Measurements from ENCODE around the gene ADCY3.

The ADCY3 gene

GRCh38 chr2:24819442-24820174 is 100.4 kb downstream of the ADCY3 start:
- no peak for TF ChIP-seq CTCF (IDR thresholded peaks at IDR 0.05; ENCODE audit: low read length, missing control alignments)
- no peak overlapping the region for H3K4me3 ChIP-seq (replicated peaks; ENCODE audit: low read depth, low read length)
- no peak for DNase-seq (ENCODE audit: low read depth)

GRCh38 chr2:24818721-24819167 is 101.3 kb downstream of the ADCY3 start:
- H3K4me3 ChIP-seq (replicated peaks; ENCODE audit: low read depth, low read length) = no peak overlapping the region
- peak; percentile 46 for DNase-seq (ENCODE audit: low read depth)
- no peak for TF ChIP-seq CTCF (IDR thresholded peaks at IDR 0.05; ENCODE audit: low read length, missing control alignments)

- peak; percentile 90 for DNase-seq (ENCODE audit: low read depth)
- H3K4me3 ChIP-seq (replicated peaks; ENCODE audit: low read depth, low read length) = no peak overlapping the region
- TF ChIP-seq CTCF (IDR thresholded peaks at IDR 0.05; ENCODE audit: low read length, missing control alignments) = no peak
These were observed 103.2 kb downstream of the ADCY3 start for GRCh38 chr2:24816884-24817283.

GRCh38 chr2:24816404-24816803 is 103.6 kb downstream of the ADCY3 start:
- no peak overlapping the region for H3K4me3 ChIP-seq (replicated peaks; ENCODE audit: low read depth, low read length)
- no peak for TF ChIP-seq CTCF (IDR thresholded peaks at IDR 0.05; ENCODE audit: low read length, missing control alignments)
- DNase-seq (ENCODE audit: low read depth) = no peak

GRCh38 chr2:24815171-24815570 is 104.9 kb downstream of the ADCY3 start:
- DNase-seq (ENCODE audit: low read depth) = no peak
- no peak for TF ChIP-seq CTCF (IDR thresholded peaks at IDR 0.05; ENCODE audit: low read length, missing control alignments)
- no peak overlapping the region for H3K4me3 ChIP-seq (replicated peaks; ENCODE audit: low read depth, low read length)

- DNase-seq (ENCODE audit: low read depth) = no peak
- no peak for TF ChIP-seq CTCF (IDR thresholded peaks at IDR 0.05; ENCODE audit: low read length, missing control alignments)
- H3K4me3 ChIP-seq (replicated peaks; ENCODE audit: low read depth, low read length) = no peak overlapping the region
These were observed 105.5 kb downstream of the ADCY3 start for GRCh38 chr2:24814516-24814915.

- TF ChIP-seq CTCF (IDR thresholded peaks at IDR 0.05; ENCODE audit: low read length, missing control alignments) = no peak
These were observed 106.3 kb downstream of the ADCY3 start for GRCh38 chr2:24813691-24814137.

More at GRCh38 chr2:24813691-24814137, 106.3 kb downstream of the ADCY3 start:
- DNase-seq (ENCODE audit: low read depth) = no peak
- no peak overlapping the region for H3K4me3 ChIP-seq (replicated peaks; ENCODE audit: low read depth, low read length)

All from fibroblast of pulmonary artery (primary cell).